Stimulated activated CD4-positive, alpha-beta T cell treated with anti-CD3 and anti-CD28 coated beads, Interleukin-12 subunit alpha, Interleukin-12 subunit beta, amount 100 ng/mL, for 48 hours (primary cell): Measurements from ENCODE around the gene TP53I11.

Experiments used
- DNase-seq, 3 donors: peaks; one replicate each; pipeline ENCODE4 v3.0.0-alpha.2; 2020; ENCODE audit warnings: low read depth in 2 of 3, low spot score in 1 of 3

Gene TP53I11

DNA sequence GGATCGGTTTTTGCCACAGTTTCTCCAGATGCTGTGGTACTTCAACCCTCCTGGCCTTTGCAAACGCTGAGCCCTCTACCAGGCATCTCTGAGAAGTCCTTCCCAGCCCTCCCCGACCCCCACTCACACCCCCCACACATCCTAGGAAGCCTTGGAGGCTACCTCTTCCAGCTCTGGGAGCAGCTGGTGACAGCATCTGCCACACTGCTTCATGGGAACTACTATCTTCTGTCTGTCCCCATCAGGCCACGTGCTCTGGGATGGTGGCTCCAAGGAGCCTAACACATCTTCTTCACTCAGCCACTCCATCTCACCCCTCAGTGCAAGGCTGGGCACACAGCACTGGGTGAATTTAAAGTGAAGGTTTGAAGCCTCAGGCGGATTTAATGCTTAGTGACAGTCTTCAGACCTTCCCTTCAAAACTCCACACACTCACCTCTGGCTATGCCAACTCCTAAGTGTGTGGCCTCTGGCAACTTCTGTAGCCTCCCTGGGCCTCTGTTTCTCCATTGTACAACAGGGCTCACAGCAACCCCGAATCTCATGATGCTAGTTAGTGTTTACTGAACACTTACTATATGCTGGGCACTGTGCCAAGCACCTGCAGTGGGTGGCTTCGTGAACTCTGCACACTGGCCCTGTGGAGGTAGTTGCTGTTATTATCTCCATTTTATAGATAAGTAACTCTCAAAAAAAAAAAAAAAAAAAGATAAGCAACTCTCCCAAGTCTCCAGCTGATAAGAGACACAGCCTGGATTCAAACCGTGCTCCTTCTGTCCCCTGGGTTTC lies 7.3 kb upstream of the TP53I11 start:
- no peak for DNase-seq

- no peak for DNase-seq
Observed at GRCh38 chr11:44957040-44957515, 6.4 kb upstream of the TP53I11 start.

- no peak for DNase-seq
Observed at GRCh38 chr11:44955015-44955738, 4.5 kb upstream of the TP53I11 start.

- DNase-seq = no peak
Observed at GRCh38 chr11:44954051-44954906, 3.6 kb upstream of the TP53I11 start.

DNA sequence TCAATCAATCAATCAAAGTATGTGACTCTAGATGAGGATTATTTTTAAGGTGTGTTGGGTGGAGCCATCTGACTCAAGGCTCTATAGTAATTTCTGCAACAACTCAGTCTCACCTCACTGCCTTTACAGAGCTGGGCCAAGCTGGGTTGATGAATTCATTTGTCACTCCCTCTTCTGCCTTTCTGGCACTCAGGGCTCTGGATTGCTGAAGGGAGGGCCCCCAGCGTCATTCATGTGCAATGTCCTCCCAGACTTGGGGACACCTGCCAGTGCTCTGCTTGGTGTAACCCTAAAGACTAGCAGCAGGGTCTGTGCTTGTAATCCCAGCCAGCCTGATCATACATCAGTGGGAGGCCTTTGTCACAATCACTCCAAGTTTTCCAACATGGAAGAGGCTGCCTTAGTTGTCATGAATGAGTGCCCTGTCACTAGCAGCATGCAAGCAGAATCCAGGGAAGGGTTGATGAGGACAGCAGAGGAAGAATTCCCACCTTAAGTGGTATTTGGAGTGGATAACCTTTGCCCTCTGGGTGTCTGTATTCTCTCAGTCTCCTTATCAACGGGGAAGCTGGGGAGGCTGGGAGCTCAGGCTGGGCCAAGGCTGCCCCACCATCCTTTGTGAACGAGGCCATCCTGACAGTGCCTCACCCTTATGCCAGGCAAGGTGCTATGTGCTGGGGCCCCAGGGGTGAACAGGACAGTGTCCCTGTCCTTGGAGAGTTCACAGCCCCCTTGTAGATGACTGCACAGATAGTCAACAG lies 2.0 kb upstream of the TP53I11 start:
- DNase-seq = no peak

DNA sequence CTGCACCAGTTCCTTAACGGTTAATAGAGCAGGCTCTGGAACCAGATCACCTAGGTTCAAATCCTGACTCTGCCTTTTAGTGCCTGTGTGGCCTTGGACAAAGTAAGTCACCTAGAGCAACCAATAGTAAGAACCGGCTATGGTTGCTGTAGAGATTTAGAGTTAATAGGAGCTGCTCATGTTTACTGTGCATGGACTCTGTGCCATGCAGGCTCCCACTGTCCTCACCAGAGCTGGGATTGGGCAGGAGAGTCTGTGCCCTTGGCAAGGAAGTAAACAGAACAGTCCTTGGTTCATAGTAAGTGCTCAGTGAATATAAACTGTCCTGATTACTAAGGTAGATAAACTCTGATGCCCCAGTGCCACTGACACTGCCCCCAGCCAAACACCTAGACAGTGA lies 1.4 kb upstream of the TP53I11 start:
- DNase-seq = no peak

DNA sequence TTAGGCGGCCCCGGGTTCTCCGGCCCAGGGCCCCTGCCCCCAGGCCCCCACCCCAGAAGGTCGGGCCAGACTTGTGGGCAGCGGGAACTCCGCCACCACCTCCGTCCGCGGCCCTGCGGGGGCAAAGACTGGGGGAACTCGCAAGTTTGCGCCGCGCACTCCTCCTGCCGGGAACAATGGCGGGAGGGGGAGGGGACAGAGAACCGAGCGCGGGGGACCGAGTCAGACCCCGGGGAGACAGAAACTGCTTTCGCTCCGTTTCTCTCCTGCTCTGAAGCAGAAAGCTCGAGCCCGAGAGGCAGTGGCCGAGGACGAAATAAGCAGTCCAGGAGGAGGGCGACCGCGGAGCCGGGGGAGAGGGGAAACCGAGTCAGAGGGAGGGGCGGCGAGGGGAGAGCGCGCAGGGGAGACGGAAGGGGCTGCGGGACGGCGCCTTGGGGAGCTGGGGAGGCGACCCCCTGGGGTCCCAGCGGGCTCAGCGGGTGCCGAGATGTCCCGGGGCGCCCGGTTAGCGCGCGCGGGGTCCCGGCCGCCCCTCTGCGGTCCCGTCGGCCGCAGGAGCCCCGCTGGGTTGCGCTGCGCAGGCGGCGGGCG lies 555 bp downstream of the TP53I11 start:
- DNase-seq = no peak

GRCh38 chr11:44949160-44950030 lies 1.3 kb downstream of the TP53I11 start:
- no peak for DNase-seq

GRCh38 chr11:44948155-44948554 lies 2.5 kb downstream of the TP53I11 start:
- no peak for DNase-seq

GRCh38 chr11:44947114-44947513 lies 3.6 kb downstream of the TP53I11 start:
- no peak for DNase-seq

DNA sequence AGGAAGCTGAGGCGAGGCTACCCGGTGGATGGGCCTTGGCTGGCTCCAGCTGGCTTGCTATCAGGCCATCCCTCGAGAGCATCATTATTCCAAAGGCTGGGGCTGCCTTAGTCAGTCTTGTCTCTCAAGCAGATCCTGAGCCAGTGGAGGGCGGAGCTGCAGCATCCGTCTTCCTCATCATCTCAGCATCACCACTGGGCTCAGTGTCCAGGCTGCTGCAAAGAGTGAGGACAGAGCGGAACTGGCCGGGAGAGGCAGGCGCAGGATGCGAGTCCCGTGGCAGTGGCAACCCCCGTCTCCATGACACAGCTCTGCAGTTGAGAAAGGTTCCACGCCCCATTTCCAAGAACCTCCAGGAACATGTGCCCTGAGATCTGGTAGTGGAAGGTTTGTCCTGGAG lies 4.4 kb downstream of the TP53I11 start:
- no peak for DNase-seq

GRCh38 chr11:44945666-44946065 lies 5.0 kb downstream of the TP53I11 start:
- DNase-seq = no peak

DNA sequence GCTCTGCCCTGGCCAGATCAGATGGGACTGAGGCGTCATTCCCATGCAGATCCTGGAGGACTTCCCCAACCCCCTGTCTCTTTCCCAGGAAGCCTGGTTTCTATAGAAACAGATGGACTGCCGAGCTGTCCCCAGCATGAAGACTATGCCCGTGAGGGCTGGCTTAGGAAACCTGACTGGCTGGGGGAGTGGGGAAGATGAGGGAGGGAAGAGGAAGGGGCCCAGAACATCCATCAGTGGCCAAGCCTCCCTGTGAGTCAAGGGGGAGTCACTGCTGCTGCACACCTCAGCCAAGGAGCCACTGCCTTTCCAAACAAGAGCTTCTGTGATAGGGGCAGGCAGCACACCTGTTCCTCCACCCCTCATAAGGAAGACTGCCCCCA lies 5.8 kb downstream of the TP53I11 start:
- DNase-seq = no peak

GRCh38 chr11:44944181-44944852 lies 6.4 kb downstream of the TP53I11 start:
- no peak for DNase-seq

GRCh38 chr11:44943696-44944095 lies 7.0 kb downstream of the TP53I11 start:
- no peak for DNase-seq

DNA sequence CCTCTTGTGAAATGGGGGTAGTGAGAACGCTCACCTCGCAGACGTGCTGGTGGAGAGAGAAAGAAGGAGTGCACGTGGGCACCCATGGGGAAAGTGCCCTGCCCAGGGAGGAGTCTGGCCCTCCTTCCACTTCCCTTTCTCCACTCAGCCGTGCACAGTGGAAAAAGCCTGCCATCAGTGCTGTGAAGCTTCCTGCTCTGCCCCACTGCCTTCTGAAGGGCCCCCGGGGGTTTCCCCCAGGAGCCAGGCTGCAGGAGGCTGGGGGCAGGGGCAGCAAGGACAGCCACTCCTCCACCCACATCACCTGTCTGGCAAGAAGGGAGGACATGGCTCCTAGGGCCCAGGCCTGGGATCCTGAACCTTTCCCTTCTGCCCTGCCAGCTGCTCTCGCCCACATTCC lies 7.6 kb downstream of the TP53I11 start:
- peak in 1 of 3 donors; percentile 27 for DNase-seq

DNA sequence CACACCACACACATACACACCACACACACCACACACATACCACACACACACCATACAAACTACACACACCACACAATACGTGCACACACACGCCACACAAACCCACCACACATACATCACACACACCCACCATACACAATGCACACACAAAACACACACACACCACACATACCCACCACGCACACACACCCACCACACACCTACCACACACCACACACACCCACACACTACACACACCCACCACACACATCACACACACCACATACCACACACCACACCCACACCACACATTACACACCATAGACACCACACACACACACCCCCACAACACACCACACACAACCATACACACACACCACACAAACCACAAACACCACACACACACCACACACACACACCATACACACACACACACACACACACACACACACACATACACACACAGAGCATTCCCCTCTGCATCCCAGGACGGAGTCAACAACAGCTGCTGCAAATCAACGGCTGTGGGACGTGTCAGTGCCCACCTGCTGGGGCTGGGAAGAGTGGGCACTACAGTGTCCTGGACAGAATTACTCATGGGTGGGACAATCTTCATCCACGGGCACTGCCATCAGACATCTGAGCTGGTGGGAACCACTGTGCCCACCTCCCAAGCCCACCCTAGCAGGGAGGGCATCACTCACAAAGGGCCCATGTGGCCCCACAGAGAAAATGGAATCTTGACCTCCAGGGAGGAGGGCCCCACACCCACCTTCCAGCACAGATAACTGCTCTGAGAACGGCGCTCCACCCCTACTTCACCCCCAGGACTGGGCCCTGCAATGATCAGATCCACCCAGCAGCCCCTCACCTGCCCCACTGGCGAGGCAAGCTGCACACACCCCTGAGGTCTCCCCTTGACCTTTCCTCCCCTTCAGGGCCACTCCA lies 8.4 kb downstream of the TP53I11 start:
- no peak for DNase-seq
